DOHH2 (cell line): ENCODE data around the gene C3orf38.

ENCODE experiments used
- H3F3A ChIP-seq: fragments of 200-600 bp; sonication (generic), shearing (Covaris generic); 2 replicates; pipeline ENCODE4 v1.6.0; 2016; ENCODE audit warnings: antibody characterized with exemption, mild to moderate bottlenecking; ENCODE audit not compliant: control insufficient read depth, insufficient read depth
- H3K27ac ChIP-seq: fragments of 200-600 bp; sonication (generic); 2 replicates; pipeline ENCODE4 v1.5.1; 2014; ENCODE audit warnings: low read depth, mild to moderate bottlenecking, low read length, moderate library complexity
- H3K27me3 ChIP-seq: fragments of 200-600 bp; sonication (generic); 2 replicates; pipeline ENCODE4 v1.6.1; 2014; ENCODE audit warnings: mild to moderate bottlenecking, low read length, mixed read lengths; ENCODE audit not compliant: control insufficient read depth
- H3K36me3 ChIP-seq: fragments of 200-600 bp; sonication (generic); 2 replicates; pipeline ENCODE4 v1.6.1; 2014; ENCODE audit warnings: mild to moderate bottlenecking, low read length, moderate library complexity, mixed read lengths; ENCODE audit not compliant: control insufficient read depth
- H3K4me1 ChIP-seq: fragments of 200-600 bp; sonication (generic); 2 replicates; pipeline ENCODE4 v1.6.1; 2014; ENCODE audit warnings: mild to moderate bottlenecking, low read length, mixed read lengths; ENCODE audit not compliant: control insufficient read depth
- H3K4me2 ChIP-seq: fragments of 200-600 bp; sonication (generic); 2 replicates; pipeline ENCODE4 v1.6.0; 2014; ENCODE audit warnings: mild to moderate bottlenecking, low read length, moderate library complexity
- H3K4me3 ChIP-seq: fragments of 200-600 bp; sonication (generic); 2 replicates; pipeline ENCODE4 v1.5.1; 2014; ENCODE audit warnings: mild to moderate bottlenecking, low read length, mixed read lengths
- H3K79me2 ChIP-seq: fragments of 200-600 bp; sonication (generic); 2 replicates; pipeline ENCODE4 v1.6.1; 2014; ENCODE audit warnings: mild to moderate bottlenecking, low read length, mixed read lengths; ENCODE audit not compliant: control insufficient read depth
- H3K9me2 ChIP-seq: fragments of 200-600 bp; sonication (generic); replicated peaks from 2 replicates; pipeline ENCODE4 v1.6.1; 2014; ENCODE audit warnings: mild to moderate bottlenecking, low read length, mixed read lengths; ENCODE audit not compliant: control insufficient read depth
- H3K9me3 ChIP-seq: fragments of 200-600 bp; sonication (generic); 2 replicates; pipeline ENCODE4 v1.6.1; 2014; ENCODE audit warnings: antibody characterized with exemption, low read length, mixed read lengths; ENCODE audit not compliant: control insufficient read depth, insufficient read depth
- H4K20me1 ChIP-seq: fragments of 200-600 bp; sonication (generic); 2 replicates; pipeline ENCODE4 v1.6.0; 2014; ENCODE audit warnings: low read depth, mild to moderate bottlenecking, antibody characterized with exemption, low read length, moderate library complexity; ENCODE audit not compliant: control insufficient read depth, insufficient read depth
- EZH2phosphoT487 ChIP-seq: fragments of 200-600 bp; sonication (generic); IDR thresholded peaks from 2 replicates; pipeline ENCODE4 v1.6.1; 2017; ENCODE audit warnings: borderline replicate concordance, mild to moderate bottlenecking, antibody characterized with exemption, low read length, moderate library complexity, mixed read lengths
- TF ChIP-seq, protein P1 (sequence below): fragments of 200-600 bp; sonication (generic); IDR thresholded peaks from one replicate; pipeline ENCODE4 v1.5.1; 2014; ENCODE audit warnings: antibody characterized with exemption, mild to moderate bottlenecking, low read depth, low read length; ENCODE audit not compliant: poor library complexity, severe bottlenecking

The C3orf38 gene

DNA sequence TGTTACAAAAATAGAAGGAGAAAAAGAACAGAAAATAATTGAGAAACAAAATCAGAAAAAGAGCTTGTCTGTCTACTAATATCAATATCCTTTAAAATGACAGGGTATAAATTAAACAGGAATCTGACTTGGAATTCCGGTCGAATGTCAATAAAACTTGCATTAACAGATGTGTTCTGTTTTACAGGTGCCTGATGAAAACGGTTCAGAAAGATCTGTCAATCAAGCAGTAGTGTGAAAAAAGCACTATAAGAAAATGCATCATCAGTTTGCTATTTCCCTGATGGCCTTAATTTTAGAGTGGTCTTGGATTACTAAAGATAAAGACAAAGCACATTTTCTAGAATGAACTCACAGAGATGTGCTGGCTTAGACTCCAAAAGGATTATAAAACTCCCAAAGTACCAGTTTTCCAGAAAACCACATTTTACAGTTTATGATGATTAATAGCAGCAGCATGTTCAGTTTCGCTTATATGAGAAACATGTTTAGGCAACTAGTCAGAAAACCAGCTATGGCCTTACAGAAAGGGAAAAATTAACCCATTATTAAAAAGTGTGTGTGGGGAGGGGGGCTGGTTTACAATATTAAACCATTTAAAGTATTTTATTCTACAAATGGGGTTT lies 8.2 kb upstream of the C3orf38 start:
- Histone ChIP-seq H3K9me3 (no peaks in the 10 kb centered on the region), H3K27me3 (no peaks in the 10 kb centered on the region), H3F3A (0 out of 2 replicates have a peak, but pooled peaks cover 3% of the 10 kb centered on the region), H3K4me2 (no peak overlapping the region), H3K4me1 (no peaks in the 10 kb centered on the region), H3K36me3 (peaks cover 54% of the 10 kb centered on the region), H3K9me2 (no peaks in the 10 kb centered on the region), H3K27ac (no peak overlapping the region), H4K20me1 (no peaks in the 10 kb centered on the region), H3K79me2 (peaks cover 10% of the 10 kb centered on the region), H3K4me3 (no peak overlapping the region)
- TF ChIP-seq, protein P1, sequence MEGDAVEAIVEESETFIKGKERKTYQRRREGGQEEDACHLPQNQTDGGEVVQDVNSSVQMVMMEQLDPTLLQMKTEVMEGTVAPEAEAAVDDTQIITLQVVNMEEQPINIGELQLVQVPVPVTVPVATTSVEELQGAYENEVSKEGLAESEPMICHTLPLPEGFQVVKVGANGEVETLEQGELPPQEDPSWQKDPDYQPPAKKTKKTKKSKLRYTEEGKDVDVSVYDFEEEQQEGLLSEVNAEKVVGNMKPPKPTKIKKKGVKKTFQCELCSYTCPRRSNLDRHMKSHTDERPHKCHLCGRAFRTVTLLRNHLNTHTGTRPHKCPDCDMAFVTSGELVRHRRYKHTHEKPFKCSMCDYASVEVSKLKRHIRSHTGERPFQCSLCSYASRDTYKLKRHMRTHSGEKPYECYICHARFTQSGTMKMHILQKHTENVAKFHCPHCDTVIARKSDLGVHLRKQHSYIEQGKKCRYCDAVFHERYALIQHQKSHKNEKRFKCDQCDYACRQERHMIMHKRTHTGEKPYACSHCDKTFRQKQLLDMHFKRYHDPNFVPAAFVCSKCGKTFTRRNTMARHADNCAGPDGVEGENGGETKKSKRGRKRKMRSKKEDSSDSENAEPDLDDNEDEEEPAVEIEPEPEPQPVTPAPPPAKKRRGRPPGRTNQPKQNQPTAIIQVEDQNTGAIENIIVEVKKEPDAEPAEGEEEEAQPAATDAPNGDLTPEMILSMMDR: no peak
- TF ChIP-seq EZH2phosphoT487: no peak

GRCh38 chr3:88142094-88142624 lies 7.6 kb upstream of the C3orf38 start:
- no peak overlapping the region for H3K4me2 ChIP-seq
- H3K27ac ChIP-seq: no peak overlapping the region

GRCh38 chr3:88147261-88147660 lies 2.5 kb upstream of the C3orf38 start:
- H3K27ac ChIP-seq: no peak overlapping the region
- no peaks in the 10 kb centered on the region for H3K27me3 ChIP-seq
- H3K9me2 ChIP-seq: no peaks in the 10 kb centered on the region
- no peak overlapping the region for H3K4me2 ChIP-seq
- no peak for TF ChIP-seq EZH2phosphoT487
- TF ChIP-seq, protein P1: no peak
- H3K4me3 ChIP-seq: no peak overlapping the region
- H3K4me1 ChIP-seq: peaks cover 22% of the 10 kb centered on the region
- H3K36me3 ChIP-seq: peaks cover 13% of the 10 kb centered on the region
- 0 out of 2 replicates have a peak, but pooled peaks cover 3% of the 10 kb centered on the region for H3F3A ChIP-seq
- H4K20me1 ChIP-seq: peaks cover 5% of the 10 kb centered on the region; the same call in 1 of the 2 replicates
- peaks cover 64% of the 10 kb centered on the region for H3K79me2 ChIP-seq
- H3K9me3 ChIP-seq: no peaks in the 10 kb centered on the region

More at GRCh38 chr3:88142094-88142624, 7.6 kb upstream of the C3orf38 start:
- no peaks in the 10 kb centered on the region for H3K9me3 ChIP-seq
- H3K9me2 ChIP-seq: no peaks in the 10 kb centered on the region
- H4K20me1 ChIP-seq: no peaks in the 10 kb centered on the region
- H3K4me3 ChIP-seq: no peak overlapping the region
- H3K36me3 ChIP-seq: peaks cover 49% of the 10 kb centered on the region
- TF ChIP-seq, protein P1: no peak
- no peak for TF ChIP-seq EZH2phosphoT487
- H3F3A ChIP-seq: 0 out of 2 replicates have a peak, but pooled peaks cover 3% of the 10 kb centered on the region
- H3K79me2 ChIP-seq: peaks cover 16% of the 10 kb centered on the region
- H3K27me3 ChIP-seq: no peaks in the 10 kb centered on the region
- H3K4me1 ChIP-seq: no peaks in the 10 kb centered on the region
